Measurements from ENCODE around the gene CFAP74.
"Not testable (repeated sequence)": the region's sequence is repeated elsewhere in the genome, so short reads cannot be mapped to it uniquely, and the experiment has no call there.

The CFAP74 gene

GRCh38 chr1:1900883-1901640, 102.5 kb downstream of the CFAP74 start:
- DNase-seq = no peak

GRCh38 chr1:1899967-1900327, 103.6 kb downstream of the CFAP74 start:
- no peak for DNase-seq

GRCh38 chr1:1899266-1899966, 104.2 kb downstream of the CFAP74 start:
- no peak for DNase-seq

- no peak for DNase-seq
These were observed 105.2 kb downstream of the CFAP74 start for GRCh38 chr1:1898246-1898933.

GRCh38 chr1:1895456-1896336, 107.9 kb downstream of the CFAP74 start:
- no peak for DNase-seq

GRCh38 chr1:1895060-1895418, 108.5 kb downstream of the CFAP74 start:
- no peak for DNase-seq

GRCh38 chr1:1894354-1895059, 109.1 kb downstream of the CFAP74 start:
- DNase-seq = no peak

- no peak for DNase-seq
These were observed 109.6 kb downstream of the CFAP74 start for GRCh38 chr1:1893997-1894353.

- no peak for DNase-seq
These were observed 110.1 kb downstream of the CFAP74 start for GRCh38 chr1:1893291-1893985.

- DNase-seq = no peak
These were observed 110.8 kb downstream of the CFAP74 start for GRCh38 chr1:1892763-1893120.

- peak in 1 of 58 donors; percentile 22 for DNase-seq
These were observed 111.4 kb downstream of the CFAP74 start for GRCh38 chr1:1892079-1892762.

- peak in 43 of 58 donors; percentile 46 to 90 (median 75) for DNase-seq
These were observed 112.1 kb downstream of the CFAP74 start for GRCh38 chr1:1891349-1892078.

GRCh38 chr1:1890506-1891348, 112.9 kb downstream of the CFAP74 start, which contains the start of gene GNB1:
Gene GNB1, minus strand, starts transcription at chr1:1891087. Its CDS starts 65,634 bp downstream, at chr1:1825453.
- peak; percentile 25 to 90 (median 80) for DNase-seq

GRCh38 chr1:1889847-1890505, 113.6 kb downstream of the CFAP74 start:
- DNase-seq = peak in 20 of 58 donors; percentile 14 to 65 (median 43)

GRCh38 chr1:1889090-1889750, 114.4 kb downstream of the CFAP74 start:
- DNase-seq = no peak

- not testable (repeated sequence) for DNase-seq
These were observed 119.7 kb downstream of the CFAP74 start for GRCh38 chr1:1883890-1884289.

Measured in anterior cingulate cortex (tissue), 58 donors.